HCT116 (cell line): ENCODE data around the gene RAB40C. TPM values are rescaled to one million over a fixed set of nuclear protein-coding genes. Genes with fewer than 3 reads are reported as not detected.

ENCODE experiments used
- ATAC-seq: fragments of 200-7000 bp; cut with Tn5 transposase; 2 replicates; pipeline ENCODE4 v1.9.1; 2020; ENCODE audit warnings: mild to moderate bottlenecking, moderate library complexity
- BruUV-seq: library from RNA; stranded (reverse); fragments of 400-500 nt; replicated peaks from 2 replicates; lab custom pipeline; 2021; lab: Mats Ljungman, UMichigan
- CTCF ChIA-PET: fragments of 300-600 bp; sonication (Branson Sonifier 250); formaldehyde crosslinking; loops from one replicate; lab custom pipeline; 2021; ENCODE audit warnings: antibody characterized with exemption; lab: Charles Lee
- POLR2A ChIA-PET: fragments of 300-600, 350-600 bp; sonication (Branson Sonifier 250); formaldehyde crosslinking; loops from one replicate; lab custom pipeline; 2021; ENCODE audit warnings: antibody characterized with exemption; lab: Charles Lee
- RAD21 ChIA-PET, 2 experiments: fragments of 300-600 bp; sonication (Branson Sonifier 250); formaldehyde crosslinking; loops; one replicate each; lab custom pipeline; 2023; ENCODE audit warnings: low total read pairs in 2 of 2; ENCODE audit not compliant: uncharacterized antibody in 2 of 2, unreplicated experiment in 2 of 2, low non-redundant PET in 1 of 2; lab: Charles Lee
- DNase-seq: peaks from one replicate; pipeline ENCODE4 v3.0.0-alpha.2; 2010; ENCODE audit warnings: low read depth, low spot score
- H2AFZ ChIP-seq: fragments of 200-600 bp; shearing (Covaris generic), sonication (generic); 2 replicates; pipeline ENCODE4 v1.6.1; 2017; ENCODE audit warnings: low read depth, mixed run types, mixed read lengths, antibody characterized with exemption, low read length; ENCODE audit not compliant: poor library complexity, severe bottlenecking
- H3K27ac ChIP-seq: 2 replicates; pipeline ENCODE4 v1.5.1; 2012; ENCODE audit warnings: low read depth, low read length
- H3K27me3 ChIP-seq: fragments of 200-600 bp; sonication (generic); 2 replicates; pipeline ENCODE4 v1.6.1; 2016; ENCODE audit warnings: mixed run types, low read length, mixed read lengths; ENCODE audit not compliant: insufficient read depth
- H3K36me3 ChIP-seq, 2 experiments: fragments of 200-500 bp in 1 of 2; fragments of 200-600 bp in 1 of 2; sonication (Bioruptor generic) in 1 of 2; sonication (generic) in 1 of 2; 2 replicates each; pipeline versions ENCODE4 v1.5.1 to v1.6.1; 2014 to 2016; ENCODE audit warnings: low read length in 2 of 2, inconsistent platforms in 1 of 2, mixed read lengths in 1 of 2, mixed run types in 1 of 2; ENCODE audit not compliant: insufficient read depth in 2 of 2, control insufficient read depth in 1 of 2
- H3K4me1 ChIP-seq, 2 experiments: fragments of 200-600 bp in 1 of 2; sonication (generic) in 1 of 2; 2 replicates each; pipeline versions ENCODE4 v1.5.1 to v1.6.1; 2012 to 2017; ENCODE audit warnings: low read length in 2 of 2, inconsistent platforms in 1 of 2, mild to moderate bottlenecking in 1 of 2, mixed read lengths in 1 of 2, mixed run types in 1 of 2, moderate library complexity in 1 of 2; ENCODE audit not compliant: insufficient read depth in 2 of 2, control insufficient read depth in 1 of 2
- H3K4me2 ChIP-seq: fragments of 200-600 bp; sonication (generic); 2 replicates; pipeline ENCODE4 v1.6.1; 2017; ENCODE audit warnings: mixed run types, low read length, mixed read lengths
- H3K4me3 ChIP-seq, 2 experiments: fragments of 200-600 bp in 1 of 2; sonication (generic) in 1 of 2; replicated peaks in 1 of 2; 2 replicates each; pipeline ENCODE4 v1.5.1; 2011 to 2016; ENCODE audit warnings: low read length in 2 of 2, control low read depth in 1 of 2, low read depth in 1 of 2, mild to moderate bottlenecking in 1 of 2, mixed read lengths in 1 of 2, mixed run types in 1 of 2
- H3K79me2 ChIP-seq: fragments of 200-600 bp; sonication (generic); 2 replicates; pipeline ENCODE4 v1.6.1; 2017; ENCODE audit warnings: mild to moderate bottlenecking, mixed run types, low read length, moderate library complexity, mixed read lengths; ENCODE audit not compliant: insufficient read depth
- H3K9ac ChIP-seq: fragments of 200-600 bp; sonication (generic); 2 replicates; pipeline ENCODE4 v1.6.1; 2016; ENCODE audit warnings: low read length, mixed read lengths
- H3K9me2 ChIP-seq: fragments of 200-600 bp; sonication (generic), shearing (Covaris generic); 2 replicates; pipeline ENCODE4 v1.6.1; 2017; ENCODE audit warnings: mixed run types, mild to moderate bottlenecking, moderate library complexity; ENCODE audit not compliant: insufficient read depth
- H3K9me3 ChIP-seq, 2 experiments: fragments of 200-500 bp in 1 of 2; fragments of 200-600 bp in 1 of 2; sonication (Bioruptor generic) in 1 of 2; sonication (generic) in 1 of 2; 2 replicates each; pipeline ENCODE4 v1.6.1; 2014 to 2017; ENCODE audit warnings: low read length in 2 of 2, mixed read lengths in 2 of 2, inconsistent platforms in 1 of 2, low read depth in 1 of 2, mild to moderate bottlenecking in 1 of 2, mixed run types in 1 of 2, moderate library complexity in 1 of 2; ENCODE audit not compliant: control insufficient read depth in 1 of 2, insufficient read depth in 1 of 2
- H4K20me1 ChIP-seq: fragments of 200-600 bp; sonication (generic), shearing (Covaris generic); 2 replicates; pipeline ENCODE4 v1.6.1; 2017; ENCODE audit warnings: mixed run types, mild to moderate bottlenecking, moderate library complexity; ENCODE audit not compliant: insufficient read depth
- EGR1 ChIP-seq: IDR thresholded peaks from 2 replicates; pipeline ENCODE4 v1.6.1; 2012; ENCODE audit warnings: low read depth
- EZH2phosphoT487 ChIP-seq: fragments of 200-600 bp; IDR thresholded peaks from 2 replicates; pipeline ENCODE4 v1.6.1; 2018; ENCODE audit warnings: antibody characterized with exemption, borderline replicate concordance
- JUND ChIP-seq: IDR thresholded peaks from 2 replicates; pipeline ENCODE4 v1.6.1; 2012
- POLR2AphosphoS5 ChIP-seq: IDR thresholded peaks from 2 replicates; pipeline ENCODE4 v1.6.1; 2011; ENCODE audit warnings: mild to moderate bottlenecking, low read depth, low read length, moderate library complexity
- YY1 ChIP-seq: IDR thresholded peaks from 2 replicates; pipeline ENCODE4 v1.6.1; 2011; ENCODE audit warnings: low read length, low read depth, moderate library complexity, mild to moderate bottlenecking; ENCODE audit not compliant: insufficient replicate concordance; ENCODE audit errors: extremely low read depth
- ZFX ChIP-seq: fragments of 450-650 bp; IDR thresholded peaks from 2 replicates; pipeline ENCODE4 v1.6.1; 2017
- intact Hi-C: fragments of 100-400 bp; cut with micrococcal nuclease; formaldehyde crosslinking; loops from 2 replicates; pipeline ENCODE4 v1.10.0; 2022
- total RNA-seq: library from RNA; stranded (reverse); gene quantifications from one replicate; pipeline ENCODE4 v1.2.1, GENCODE V29; 2021; ENCODE audit not compliant: unreplicated experiment
- TF ChIP-seq, protein P1 (sequence below): IDR thresholded peaks from 2 replicates; pipeline ENCODE4 v1.6.1; 2012
- TF ChIP-seq, protein P2 (sequence below), 3 experiments: fragments of 200-600 bp in 1 of 3; sonication (generic) in 1 of 3; IDR thresholded peaks in 2 of 3; conservative IDR thresholded peaks in 1 of 3; 2 replicates each; pipeline ENCODE4 v1.5.1; 2012 to 2017; ENCODE audit warnings: low read depth in 2 of 3, low read length in 2 of 3, antibody characterized with exemption in 1 of 3, borderline replicate concordance in 1 of 3, control low read depth in 1 of 3, mild to moderate bottlenecking in 1 of 3, mixed read lengths in 1 of 3, mixed run types in 1 of 3, moderate library complexity in 1 of 3; ENCODE audit not compliant: insufficient read depth in 1 of 3

RAB40C gene
- total RNA-seq, 1 experiment from 2014 or later, result 14.1 TPM

DNA sequence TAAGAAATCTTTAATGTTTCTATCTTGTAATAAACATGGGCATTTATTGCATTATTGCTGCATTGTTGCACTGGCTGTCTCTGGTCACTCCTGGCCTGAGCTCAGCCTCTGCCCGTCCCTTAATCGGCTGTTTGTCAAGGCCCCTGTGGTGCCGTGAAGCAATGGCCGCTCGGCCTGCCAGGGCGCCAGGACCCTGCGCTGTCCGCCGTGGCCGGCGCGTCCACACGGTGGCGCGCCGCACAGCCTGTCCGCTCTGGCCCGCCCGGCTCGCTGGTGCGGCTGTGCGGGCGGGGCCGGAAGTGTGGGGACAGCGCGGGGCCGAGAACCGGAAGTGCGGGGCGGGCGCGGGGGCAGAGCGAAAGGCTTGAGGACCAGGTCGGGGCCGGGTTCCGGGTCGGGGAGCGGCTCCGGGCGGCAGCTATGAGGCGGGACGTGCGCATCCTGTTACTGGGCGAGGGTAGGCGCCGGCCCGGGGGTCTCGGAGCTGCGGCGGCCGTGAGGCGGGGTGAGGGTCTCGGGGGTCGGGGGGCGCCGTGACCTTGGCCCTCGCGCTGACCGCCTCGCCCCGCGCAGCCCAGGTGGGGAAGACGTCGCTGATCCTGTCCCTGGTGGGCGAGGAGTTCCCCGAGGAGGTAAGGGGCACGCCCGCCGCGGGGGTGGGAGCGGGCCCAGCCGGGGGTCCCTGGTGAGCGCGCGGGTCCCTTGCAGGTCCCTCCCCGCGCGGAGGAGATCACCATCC, 78.1 kb downstream of the RAB40C start, which contains the start of gene RHOT2:
RHOT2 (plus strand) TSS at position 353 of the 739 bp plus-strand sequence; CDS start at position 421, 68 bp downstream.
- peak; percentile 69 for TF ChIP-seq POLR2AphosphoS5
- no peak for TF ChIP-seq JUND
- TF ChIP-seq, protein P1, sequence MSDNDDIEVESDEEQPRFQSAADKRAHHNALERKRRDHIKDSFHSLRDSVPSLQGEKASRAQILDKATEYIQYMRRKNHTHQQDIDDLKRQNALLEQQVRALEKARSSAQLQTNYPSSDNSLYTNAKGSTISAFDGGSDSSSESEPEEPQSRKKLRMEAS, result peak; percentile 50; the same call in 1 of the 2 replicates
- no peak for TF ChIP-seq ZFX
- no peak for TF ChIP-seq EZH2phosphoT487
- peak; percentile 58 for TF ChIP-seq EGR1
- TF ChIP-seq, protein P2, sequence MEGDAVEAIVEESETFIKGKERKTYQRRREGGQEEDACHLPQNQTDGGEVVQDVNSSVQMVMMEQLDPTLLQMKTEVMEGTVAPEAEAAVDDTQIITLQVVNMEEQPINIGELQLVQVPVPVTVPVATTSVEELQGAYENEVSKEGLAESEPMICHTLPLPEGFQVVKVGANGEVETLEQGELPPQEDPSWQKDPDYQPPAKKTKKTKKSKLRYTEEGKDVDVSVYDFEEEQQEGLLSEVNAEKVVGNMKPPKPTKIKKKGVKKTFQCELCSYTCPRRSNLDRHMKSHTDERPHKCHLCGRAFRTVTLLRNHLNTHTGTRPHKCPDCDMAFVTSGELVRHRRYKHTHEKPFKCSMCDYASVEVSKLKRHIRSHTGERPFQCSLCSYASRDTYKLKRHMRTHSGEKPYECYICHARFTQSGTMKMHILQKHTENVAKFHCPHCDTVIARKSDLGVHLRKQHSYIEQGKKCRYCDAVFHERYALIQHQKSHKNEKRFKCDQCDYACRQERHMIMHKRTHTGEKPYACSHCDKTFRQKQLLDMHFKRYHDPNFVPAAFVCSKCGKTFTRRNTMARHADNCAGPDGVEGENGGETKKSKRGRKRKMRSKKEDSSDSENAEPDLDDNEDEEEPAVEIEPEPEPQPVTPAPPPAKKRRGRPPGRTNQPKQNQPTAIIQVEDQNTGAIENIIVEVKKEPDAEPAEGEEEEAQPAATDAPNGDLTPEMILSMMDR (IDR thresholded peaks at IDR 0.05 in 2 of 3, conservative IDR thresholded peaks at IDR 0.05 in 1 of 3; ENCODE audit: borderline replicate concordance in 1 of 3, insufficient read depth in 1 of 3, low read depth in 2 of 3, low read length in 2 of 3), result peak; percentile 37 to 60 (median 49); a peak in 5 of 6 replicates
- TF ChIP-seq YY1, result peak; percentile 86
- Histone ChIP-seq H3K4me3 (peak within 1 kb of the TSS; percentile 66 to 72), H4K20me1 (no peaks in the 10 kb centered on the region), H3K4me2 (peak within 1 kb of the TSS; percentile 74), H3K9me2 (no peaks in the 10 kb centered on the region), H3K36me3 (peaks cover 0 to 4% of the 10 kb centered on the region in 2 experiments; a peak in 1 of 4 replicates), H3K9me3 (no peaks in the 10 kb centered on the region), H3K9ac (peak within 1 kb of the TSS; percentile 80), H3K79me2 (peaks cover 26% of the 10 kb centered on the region), H3K4me1 (peaks cover 0 to 10% of the 10 kb centered on the region in 2 experiments; a peak in 1 of 4 replicates), H3K27me3 (no peaks in the 10 kb centered on the region), H3K27ac (peak within 1 kb of the TSS; percentile 78), H2AFZ (no peak within 1 kb of the TSS)
- ChIA-PET RAD21 (no interaction called here), POLR2A (no interaction called here), CTCF (no interaction called here)
- BruUV-seq, result no TSS peak
- DNase-seq (no peak), ATAC-seq (peak; percentile 90)
- intact Hi-C loops, result no loop called here
